ENCODE results near the gene OLFM2. TPM values are rescaled to one million over a fixed set of nuclear protein-coding genes. Genes with fewer than 3 reads are reported as not detected.
A peak's percentile ranks its signal among the peaks of the same experiment; 100 is the strongest.

OLFM2 gene
- total RNA-seq (0.66 and 1.0 TPM in 2 replicates), polyA plus RNA-seq (0.15 and 11.6 TPM in 2 replicates), polyA minus RNA-seq (ENCODE audit: low replicate concordance) (19.4 TPM in 1 of 2 replicates, not detected in the other)
- 0.15 and 11.6 TPM in 2 replicates for polyA plus RNA-seq (2012)

GRCh38 chr19:9936326-9937000, at the start of gene OLFM2:
Gene OLFM2, minus strand, starts transcription at chr19:9936515. Its CDS starts 149 bp downstream, at chr19:9936366.
- H3K79me2 ChIP-seq (ENCODE audit: control insufficient read depth, insufficient read depth, low read length) = no peaks in the 10 kb centered on the region
- H3K4me3 ChIP-seq (replicated peaks in 1 of 4; ENCODE audit: control extremely low read depth in 1 of 4, insufficient read depth in 1 of 4, low read depth in 3 of 4, low read length in 4 of 4) = peak within 1 kb of the TSS in 1 of 4 experiments; percentile 33
- no peak within 1 kb of the TSS for H3K4me2 ChIP-seq (ENCODE audit: extremely low read depth, insufficient read depth, low read length)
- H3K27ac ChIP-seq (ENCODE audit: insufficient read depth, low read length) = no peak within 1 kb of the TSS
- no peaks in the 10 kb centered on the region for H4K20me1 ChIP-seq (ENCODE audit: control insufficient read depth, extremely low read depth, insufficient read depth, low read length)
- no peak for TF ChIP-seq EZH2 (IDR thresholded peaks at IDR 0.05; ENCODE audit: low read length, missing control alignments)
- H3K9me3 ChIP-seq (ENCODE audit: control insufficient read depth, insufficient read depth, low read depth, low read length) = no peaks in the 10 kb centered on the region
- peaks cover 6% of the 10 kb centered on the region for H3K4me1 ChIP-seq (ENCODE audit: control insufficient read depth, extremely low read depth, insufficient read depth, low read length)
- no peaks in the 10 kb centered on the region for H3K36me3 ChIP-seq (ENCODE audit: control insufficient read depth, insufficient read depth, low read length)
- H3K27me3 ChIP-seq (ENCODE audit: control insufficient read depth, insufficient read depth, low read length) = peaks cover 13% of the 10 kb centered on the region
- H3K9ac ChIP-seq (ENCODE audit: insufficient read depth, low read length) = no peak within 1 kb of the TSS
- no peak for DNase-seq (ENCODE audit: low read depth in 2 of 2)
- H2AFZ ChIP-seq (ENCODE audit: low read length) = no peak within 1 kb of the TSS

- Histone ChIP-seq H3K79me2 (ENCODE audit: control insufficient read depth, insufficient read depth, low read length) (no peaks in the 10 kb centered on the region), H3K36me3 (ENCODE audit: control insufficient read depth, insufficient read depth, low read length) (peaks cover 3% of the 10 kb centered on the region), H3K27me3 (ENCODE audit: control insufficient read depth, insufficient read depth, low read length) (no peaks in the 10 kb centered on the region), H4K20me1 (ENCODE audit: control insufficient read depth, extremely low read depth, insufficient read depth, low read length) (no peaks in the 10 kb centered on the region), H3K9me3 (ENCODE audit: control insufficient read depth, insufficient read depth, low read depth, low read length) (no peaks in the 10 kb centered on the region), H3K27ac (ENCODE audit: insufficient read depth, low read length) (no peak overlapping the region), H3K4me3 (replicated peaks in 1 of 4; ENCODE audit: control extremely low read depth in 1 of 4, insufficient read depth in 1 of 4, low read depth in 3 of 4, low read length in 4 of 4) (no peak overlapping the region), H3K4me1 (ENCODE audit: control insufficient read depth, extremely low read depth, insufficient read depth, low read length) (no peaks in the 10 kb centered on the region), H3K9ac (ENCODE audit: insufficient read depth, low read length) (no peak overlapping the region), H2AFZ (ENCODE audit: low read length) (no peak overlapping the region), H3K4me2 (ENCODE audit: extremely low read depth, insufficient read depth, low read length) (no peak overlapping the region)
- no peak for TF ChIP-seq CTCF (conservative IDR thresholded peaks at IDR 0.05 in 1 of 2, IDR thresholded peaks at IDR 0.05 in 1 of 2; ENCODE audit: low read depth in 1 of 2, low read length in 2 of 2)
- no peak for TF ChIP-seq EZH2 (IDR thresholded peaks at IDR 0.05; ENCODE audit: low read length, missing control alignments)
- DNase-seq (ENCODE audit: low read depth in 2 of 2) = no peak
These were observed 45.3 kb upstream of the OLFM2 start for GRCh38 chr19:9981406-9982260.

- H3K9me3 ChIP-seq (ENCODE audit: control insufficient read depth, insufficient read depth, low read depth, low read length) = no peaks in the 10 kb centered on the region
- H3K27me3 ChIP-seq (ENCODE audit: control insufficient read depth, insufficient read depth, low read length) = no peaks in the 10 kb centered on the region
- no peak overlapping the region for H2AFZ ChIP-seq (ENCODE audit: low read length)
- DNase-seq (ENCODE audit: low read depth in 2 of 2) = no peak
- no peak overlapping the region for H3K4me2 ChIP-seq (ENCODE audit: extremely low read depth, insufficient read depth, low read length)
- H3K9ac ChIP-seq (ENCODE audit: insufficient read depth, low read length) = no peak overlapping the region
- no peaks in the 10 kb centered on the region for H3K4me1 ChIP-seq (ENCODE audit: control insufficient read depth, extremely low read depth, insufficient read depth, low read length)
- H3K27ac ChIP-seq (ENCODE audit: insufficient read depth, low read length) = no peak overlapping the region
- TF ChIP-seq EZH2 (IDR thresholded peaks at IDR 0.05; ENCODE audit: low read length, missing control alignments) (no peak), CTCF (conservative IDR thresholded peaks at IDR 0.05 in 1 of 2, IDR thresholded peaks at IDR 0.05 in 1 of 2; ENCODE audit: low read depth in 1 of 2, low read length in 2 of 2) (no peak)
- no peak overlapping the region for H3K4me3 ChIP-seq (replicated peaks in 1 of 4; ENCODE audit: control extremely low read depth in 1 of 4, insufficient read depth in 1 of 4, low read depth in 3 of 4, low read length in 4 of 4)
- no peaks in the 10 kb centered on the region for H4K20me1 ChIP-seq (ENCODE audit: control insufficient read depth, extremely low read depth, insufficient read depth, low read length)
- no peaks in the 10 kb centered on the region for H3K79me2 ChIP-seq (ENCODE audit: control insufficient read depth, insufficient read depth, low read length)
- H3K36me3 ChIP-seq (ENCODE audit: control insufficient read depth, insufficient read depth, low read length) = peaks cover 2% of the 10 kb centered on the region
These were observed 35.8 kb upstream of the OLFM2 start for GRCh38 chr19:9972103-9972502.
